ENCODE results near the gene GRIK2.
A peak's percentile ranks its signal among the peaks of the same experiment; 100 is the strongest.

GRIK2 gene

DNA sequence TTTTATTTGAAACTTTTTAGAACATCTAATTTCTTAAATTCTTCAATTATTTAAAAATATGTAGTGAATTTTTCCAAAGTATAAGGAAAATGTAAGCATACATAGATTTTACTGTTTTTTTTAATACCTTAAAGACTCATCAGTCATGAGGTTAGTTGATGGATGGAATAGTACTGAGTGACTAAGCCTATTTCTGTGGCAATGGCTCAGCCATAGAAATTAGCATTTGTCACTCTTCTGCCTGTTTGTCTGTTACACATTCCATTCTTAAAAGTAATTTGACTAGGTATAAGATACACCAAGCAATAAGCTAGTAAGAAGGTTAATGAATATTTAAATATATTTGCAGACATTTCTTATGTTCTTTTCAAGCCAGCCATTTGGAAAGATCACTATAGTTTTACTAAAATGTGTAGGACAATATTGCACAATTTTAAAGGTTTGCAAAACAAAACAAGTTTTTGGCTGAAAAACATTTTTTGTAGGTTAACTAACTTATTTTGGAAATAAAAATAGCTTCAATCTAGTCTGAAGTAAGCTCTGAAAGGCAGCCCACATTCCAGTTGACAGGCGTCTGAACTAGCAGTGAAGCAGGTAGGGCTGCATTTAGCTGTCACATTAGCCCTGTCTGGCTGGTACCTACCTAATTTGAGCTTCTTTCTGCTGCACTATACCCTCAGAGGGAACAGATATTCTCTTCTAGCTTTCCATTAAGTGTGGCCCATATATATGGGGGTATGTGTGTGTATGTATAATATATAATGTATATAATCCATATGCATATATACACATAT, 385.7 kb downstream of the GRIK2 start:
- DNase-seq = no peak

DNA sequence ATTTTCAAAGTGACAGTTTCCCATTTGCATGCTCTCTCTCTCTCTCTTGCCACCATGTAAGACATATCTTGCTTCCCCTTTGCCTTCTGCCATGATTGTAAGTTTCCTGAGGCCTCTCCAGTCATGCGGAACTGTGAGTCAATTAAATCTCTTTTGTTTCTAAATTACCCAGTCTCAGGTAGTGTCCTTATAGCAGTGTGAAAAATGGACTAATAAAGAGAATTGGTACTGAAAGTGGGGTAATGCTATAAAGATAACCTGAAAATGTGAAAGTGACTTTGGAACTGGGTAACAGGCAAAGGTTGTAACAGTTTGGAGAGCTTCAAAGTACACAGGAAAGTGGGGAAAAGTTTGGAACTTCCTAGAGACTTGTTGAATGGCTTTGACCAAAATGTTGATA, 389.8 kb downstream of the GRIK2 start:
- no peak for DNase-seq

DNA sequence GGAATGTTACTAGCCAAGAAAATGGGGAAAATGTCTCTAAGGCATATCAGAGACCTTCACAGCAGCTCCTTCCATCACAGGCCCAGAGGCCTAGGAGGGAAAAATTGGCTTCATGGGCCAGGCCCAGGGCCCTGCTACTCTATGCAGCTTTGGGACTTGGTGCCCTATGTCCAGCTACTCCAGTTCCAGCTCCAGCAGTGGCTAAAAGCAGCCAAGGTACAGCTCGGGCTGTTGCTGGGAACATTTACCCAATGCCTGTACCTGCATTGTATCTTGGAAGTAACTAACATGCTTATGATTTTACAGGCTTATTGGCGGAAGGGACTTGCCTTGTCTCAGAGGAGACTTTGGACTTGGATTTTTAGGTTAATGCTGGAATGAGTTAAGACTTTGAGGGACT, 390.6 kb downstream of the GRIK2 start:
- no peak for DNase-seq

DNA sequence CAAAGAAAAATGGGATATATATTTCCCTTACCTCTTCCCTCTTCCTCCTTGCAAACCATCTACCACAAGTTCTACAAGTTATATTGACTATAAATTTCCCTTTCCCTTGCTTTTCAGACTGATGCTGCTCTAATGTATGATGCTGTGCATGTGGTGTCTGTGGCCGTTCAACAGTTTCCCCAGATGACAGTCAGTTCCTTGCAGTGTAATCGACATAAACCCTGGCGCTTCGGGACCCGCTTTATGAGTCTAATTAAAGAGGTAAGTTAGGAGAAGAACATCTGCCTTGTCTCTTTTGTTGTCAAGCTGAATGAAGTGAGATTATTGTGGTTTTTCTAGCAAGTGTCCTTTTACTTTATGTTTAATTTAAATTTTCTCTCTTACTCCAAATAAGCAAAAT, 406.0 kb downstream of the GRIK2 start:
- no peak for DNase-seq

DNA sequence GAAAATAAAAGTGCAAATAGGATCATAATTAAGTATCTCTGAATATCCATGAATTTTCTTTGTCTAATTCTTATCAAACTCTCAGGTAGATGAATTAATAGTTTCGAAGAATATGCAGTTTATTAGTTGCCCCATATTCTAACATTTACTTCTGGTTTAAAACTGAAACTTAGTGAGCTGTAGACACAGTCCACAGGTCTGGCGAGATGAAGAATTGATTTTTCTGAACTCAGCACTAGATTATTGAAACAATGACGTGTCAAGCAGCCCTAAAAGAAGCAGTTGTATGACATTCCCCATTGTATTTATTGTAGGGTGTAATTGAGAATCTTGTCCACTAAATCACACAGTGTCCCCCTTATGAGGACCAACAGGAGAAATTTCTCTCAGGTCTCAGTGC, 407.1 kb downstream of the GRIK2 start:
- DNase-seq = no peak

DNA sequence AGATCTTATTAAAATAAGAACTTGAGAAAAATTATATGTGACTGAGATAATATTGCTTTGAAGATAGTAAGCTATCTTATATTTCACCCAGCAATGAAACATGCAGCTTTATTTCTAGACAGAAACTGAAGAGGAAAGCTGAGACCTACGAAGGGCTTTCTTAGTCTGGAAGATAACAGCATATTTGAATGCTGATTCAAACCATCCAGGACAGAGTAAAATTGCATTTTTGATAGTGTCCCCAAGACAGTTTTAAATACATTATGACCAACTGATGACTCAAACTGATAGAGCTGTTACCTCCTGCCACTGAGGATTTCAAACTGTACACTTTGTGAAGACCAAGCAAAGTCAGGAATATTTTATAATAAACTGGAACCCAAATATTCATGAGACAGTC, 409.6 kb downstream of the GRIK2 start:
- no peak for DNase-seq

DNA sequence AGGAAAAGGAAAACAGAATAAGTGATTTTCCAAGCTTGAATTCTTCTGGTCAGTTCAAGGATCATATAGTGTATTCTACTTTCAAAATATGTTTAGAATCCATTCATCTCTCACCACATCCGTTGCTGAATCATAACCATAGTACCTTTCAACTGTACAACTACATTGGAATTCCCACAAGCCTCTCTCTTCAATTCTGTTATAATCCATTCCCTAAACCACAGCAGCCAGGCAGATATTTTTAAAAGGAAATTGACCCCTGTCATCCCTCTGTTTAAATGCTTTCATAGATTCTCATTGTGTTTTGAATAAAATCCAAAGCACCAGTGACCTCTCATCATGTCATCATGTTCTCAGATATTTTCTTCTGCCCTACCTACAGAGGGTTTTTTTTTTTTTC, 412.7 kb downstream of the GRIK2 start:
- no peak for DNase-seq

DNA sequence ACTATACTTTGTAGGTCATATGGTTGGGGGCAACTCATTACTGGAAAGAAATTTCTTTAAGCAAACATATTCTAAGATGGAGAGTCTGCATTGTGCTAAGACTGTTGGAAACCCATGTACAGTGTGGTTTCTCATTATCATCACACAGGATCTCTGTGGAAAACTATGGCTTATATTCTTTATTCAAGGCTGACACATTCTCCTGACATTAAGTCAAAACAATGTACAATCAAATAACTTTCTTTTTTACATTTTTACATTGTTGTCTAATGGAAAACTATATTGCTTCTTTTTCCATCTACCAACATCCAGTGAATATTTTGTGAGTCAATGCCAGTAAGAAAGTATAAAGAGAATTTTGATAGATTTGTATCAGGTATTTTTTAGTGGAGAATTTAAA, 417.6 kb downstream of the GRIK2 start:
- DNase-seq = no peak

DNA sequence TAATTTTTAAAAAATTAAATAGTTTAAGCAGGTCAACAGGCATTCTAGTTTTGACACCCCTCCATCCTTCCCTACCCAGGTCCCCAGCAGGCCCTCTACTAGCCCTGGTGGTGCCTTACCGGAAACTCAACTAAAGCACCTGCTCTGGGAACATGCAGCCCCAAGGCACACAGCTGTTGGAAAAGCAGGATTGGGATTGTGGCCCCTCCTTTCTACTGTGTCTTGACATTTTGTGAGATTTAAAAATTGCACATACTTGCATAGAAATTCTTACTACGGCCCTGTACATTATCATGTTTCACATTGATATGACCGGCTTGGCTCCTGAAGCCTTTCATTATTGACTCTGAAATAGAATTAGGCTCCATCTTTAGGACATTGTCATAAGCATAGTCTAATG, 423.2 kb downstream of the GRIK2 start:
- DNase-seq = no peak

DNA sequence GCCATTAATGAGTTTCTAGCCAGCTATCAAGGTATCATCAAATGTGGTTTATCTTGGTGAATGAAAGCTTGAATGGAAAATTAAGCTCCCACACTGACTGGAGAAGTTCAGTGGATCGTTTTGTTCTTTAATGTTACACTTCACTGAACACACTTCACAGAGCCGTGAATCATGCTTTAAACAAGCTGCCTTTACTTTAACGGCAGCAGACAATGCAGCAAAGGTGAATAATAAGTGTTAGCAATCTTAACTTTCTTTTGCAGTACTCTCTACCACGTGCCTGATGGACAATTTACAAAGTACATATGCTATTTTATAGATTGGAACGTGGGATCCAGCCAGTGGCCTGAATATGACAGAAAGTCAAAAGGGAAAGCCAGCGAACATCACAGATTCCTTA, 424.5 kb downstream of the GRIK2 start:
- no peak for DNase-seq

DNA sequence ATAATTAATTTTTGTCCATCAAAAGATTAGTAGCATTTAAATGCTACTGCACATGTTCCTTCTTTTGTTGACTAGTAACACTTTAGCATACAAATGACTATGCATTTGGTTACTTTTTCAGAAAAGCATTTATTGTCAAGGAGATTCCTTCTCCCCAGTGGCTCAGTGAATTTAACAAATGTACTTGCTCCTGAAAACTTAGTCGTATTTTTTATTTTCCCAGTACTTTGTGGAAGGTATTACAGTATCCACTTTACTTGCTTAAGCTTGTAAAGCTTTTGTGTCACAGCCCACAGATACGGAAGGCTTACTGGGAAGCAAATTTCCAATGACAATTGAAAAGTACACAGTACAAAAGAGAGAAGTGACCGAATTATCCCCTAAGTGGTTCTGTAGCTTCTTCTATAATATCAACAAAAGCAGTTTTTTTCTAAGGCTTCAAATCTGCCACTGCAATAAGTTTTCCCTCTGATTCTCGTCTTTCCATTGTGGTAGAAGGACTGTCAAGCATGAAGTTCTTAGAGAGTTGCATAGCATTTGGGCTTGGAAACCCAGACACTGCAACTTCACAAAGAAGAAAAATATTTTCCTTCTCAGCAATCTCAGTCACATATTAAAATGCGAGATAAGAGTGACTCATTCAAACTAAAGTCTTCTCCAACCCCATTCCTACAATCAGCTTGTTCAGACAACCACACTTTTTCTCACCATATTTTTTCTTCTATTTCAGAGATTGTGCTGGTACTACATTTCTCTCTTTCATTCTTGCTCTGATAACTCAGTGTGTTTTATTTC, 431.2 kb downstream of the GRIK2 start:
- DNase-seq = no peak

DNA sequence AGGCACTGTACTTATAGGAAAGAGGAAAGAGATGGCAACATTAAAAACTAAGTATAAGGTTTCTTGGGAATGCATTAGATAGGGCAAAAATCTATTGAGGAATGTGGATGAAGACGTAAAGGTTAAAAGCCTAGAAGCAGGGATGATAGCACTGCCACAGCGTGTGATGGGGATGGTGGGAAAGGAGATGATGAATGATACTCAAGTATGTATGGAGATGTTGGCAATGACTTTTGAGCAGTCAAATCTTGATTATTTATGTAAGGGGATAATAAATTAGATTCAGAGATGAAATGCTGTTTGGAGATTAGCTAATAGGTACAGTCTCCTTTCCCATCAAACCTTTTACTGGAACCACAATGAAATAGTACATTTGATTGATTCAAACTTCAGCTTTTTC, 432.8 kb downstream of the GRIK2 start:
- no peak for DNase-seq

DNA sequence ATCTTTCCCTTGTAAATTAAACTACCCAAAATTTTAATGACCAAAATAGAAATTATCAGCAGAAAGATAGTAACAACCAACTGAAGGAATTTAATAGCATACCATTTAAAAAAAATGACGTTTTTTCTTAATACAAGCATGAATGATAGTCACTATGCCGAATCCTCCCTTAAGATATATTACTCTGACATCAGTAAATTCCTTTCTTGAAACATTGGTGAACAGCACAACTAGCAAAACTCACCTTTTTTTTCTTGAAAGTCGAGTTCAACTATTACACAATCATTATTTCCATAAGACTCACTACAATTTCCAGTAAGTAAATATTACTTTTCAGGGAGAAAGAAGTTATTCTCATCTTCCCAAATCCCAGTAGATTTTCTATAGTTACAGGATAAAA, 433.2 kb downstream of the GRIK2 start:
- no peak for DNase-seq

DNA sequence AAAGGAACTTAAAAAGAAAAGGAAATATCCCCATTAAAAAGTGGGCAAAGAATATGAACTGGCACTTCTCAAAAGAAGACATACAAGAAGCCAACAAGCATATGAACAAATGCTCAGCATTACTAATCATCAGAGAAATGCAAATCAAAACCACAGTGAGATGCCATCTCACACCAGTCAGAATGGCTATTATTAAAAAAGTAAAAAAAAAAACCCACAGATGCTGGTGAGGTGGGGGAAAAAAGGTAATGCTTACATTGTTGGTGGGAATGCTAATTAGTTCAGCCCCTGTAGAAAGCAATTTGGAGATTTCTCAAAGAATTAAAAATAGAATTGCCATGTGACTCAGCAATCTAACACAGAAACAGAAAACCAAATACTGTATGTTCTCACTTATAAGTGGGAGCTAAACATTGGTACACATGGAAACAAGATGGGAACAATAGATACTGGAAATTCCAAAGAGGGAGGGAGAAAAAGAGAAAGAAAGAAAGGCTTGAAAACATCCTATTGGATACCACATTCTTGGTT, 437.1 kb downstream of the GRIK2 start:
- DNase-seq = no peak

DNA sequence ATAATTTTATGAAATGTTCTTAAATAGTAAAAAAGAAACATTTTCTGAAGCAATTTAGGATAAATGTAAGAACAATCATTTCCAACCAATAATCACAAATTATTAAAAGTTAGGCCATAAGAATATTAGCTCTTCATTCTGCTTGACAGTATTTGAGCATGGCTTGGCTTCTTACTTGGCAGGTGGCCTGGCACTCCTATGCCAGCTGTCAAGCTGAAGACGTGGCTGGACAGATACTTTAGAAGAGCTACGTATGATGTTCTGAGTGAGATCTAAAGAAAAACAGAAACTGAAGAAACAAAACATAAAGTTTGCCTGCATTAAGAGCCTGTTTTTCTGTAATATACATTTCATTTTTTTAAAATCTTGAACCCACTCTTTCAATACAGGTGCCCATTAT, 438.9 kb downstream of the GRIK2 start:
- DNase-seq = no peak

DNA sequence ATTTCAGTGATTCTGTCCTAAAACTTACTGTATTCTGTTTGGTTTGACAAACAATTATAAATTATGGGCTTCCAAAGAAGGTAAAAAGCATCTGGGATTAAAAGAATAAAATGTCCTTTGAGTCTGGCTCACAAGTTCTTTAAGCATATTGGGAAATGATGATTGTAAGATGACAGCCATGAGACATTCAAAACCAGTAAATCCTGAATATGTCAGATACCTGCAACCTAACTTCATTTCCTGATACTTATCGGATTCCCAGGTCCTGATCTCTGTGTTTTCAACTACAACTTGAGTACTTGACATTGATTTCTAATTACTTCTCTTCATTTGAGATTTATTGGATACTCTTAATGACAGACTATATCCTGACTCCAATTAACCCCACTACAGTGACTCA, 446.6 kb downstream of the GRIK2 start:
- no peak for DNase-seq

DNA sequence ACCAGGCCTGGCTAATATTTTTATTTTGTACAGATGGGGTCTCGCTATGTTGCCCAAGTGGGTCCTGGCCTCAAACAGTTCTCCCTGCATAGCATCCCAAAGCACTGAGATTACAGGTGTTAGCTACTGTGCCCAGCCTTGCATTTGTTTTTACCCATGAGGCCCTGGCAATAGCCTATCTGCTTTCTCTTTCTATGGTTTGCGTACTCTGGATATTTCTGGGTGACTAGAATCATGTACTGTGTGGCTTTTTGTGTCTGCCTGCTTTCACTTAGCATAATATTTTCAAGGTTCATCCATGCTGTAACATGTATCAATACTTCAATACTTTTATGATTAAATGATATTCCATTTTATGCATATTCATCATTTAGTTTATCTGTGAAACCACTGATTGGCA, 451.7 kb downstream of the GRIK2 start:
- no peak for DNase-seq

DNA sequence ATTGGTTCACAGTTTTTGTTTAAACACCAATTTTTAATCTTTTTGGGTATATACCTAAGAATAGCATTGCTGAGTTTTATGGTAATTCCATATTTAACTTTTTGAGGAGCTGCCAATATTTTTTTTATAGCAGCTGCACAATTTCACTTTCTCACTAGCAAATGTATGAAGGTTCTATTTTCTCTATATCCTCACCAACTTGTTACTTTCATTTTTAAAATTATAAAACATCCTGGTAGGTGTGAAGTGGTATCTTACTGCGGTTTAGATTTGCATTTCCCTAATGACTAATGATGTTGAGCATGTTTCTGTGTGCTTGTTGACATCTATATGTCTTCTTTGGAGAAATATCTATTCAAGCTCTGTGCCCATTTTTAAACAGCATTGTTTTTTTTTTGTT, 452.1 kb downstream of the GRIK2 start:
- DNase-seq = no peak

DNA sequence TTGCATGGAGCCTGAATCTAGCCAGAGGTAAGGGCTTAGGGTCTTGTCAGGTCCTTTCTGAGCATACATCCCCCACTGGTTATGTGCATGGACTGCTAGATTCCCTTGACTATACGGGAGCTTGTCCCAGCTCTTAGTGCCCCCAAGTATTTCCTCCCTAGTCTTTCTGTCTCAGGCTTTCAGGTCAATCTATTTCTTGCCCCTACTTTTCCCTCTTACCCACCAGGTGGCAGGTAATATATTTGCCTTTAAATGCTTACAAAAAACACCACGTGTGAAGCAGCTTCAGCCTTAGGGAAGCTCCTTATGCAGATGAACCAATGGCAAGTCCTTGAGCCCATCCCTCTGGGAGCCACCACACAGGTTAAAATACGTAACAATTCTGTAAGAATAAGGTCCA, 454.2 kb downstream of the GRIK2 start:
- no peak for DNase-seq

DNA sequence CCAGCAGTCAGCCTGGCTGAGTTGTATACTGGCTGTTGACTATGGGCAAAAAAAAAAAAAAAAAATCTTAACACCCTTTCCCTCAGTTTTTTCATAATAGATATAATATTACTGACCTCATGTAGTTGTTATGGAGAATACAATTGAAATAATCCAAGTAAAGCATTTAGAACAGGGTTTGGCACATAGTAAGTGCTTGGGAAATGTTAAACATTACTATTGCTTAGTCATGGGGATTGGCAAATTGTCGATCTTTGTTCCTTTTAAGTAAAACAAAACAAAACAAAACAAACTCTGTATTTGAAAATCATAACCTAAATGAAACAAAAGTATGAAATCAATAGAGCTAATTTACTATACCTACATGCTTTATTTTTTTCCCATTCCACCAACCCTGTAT, 458.4 kb downstream of the GRIK2 start:
- no peak for DNase-seq

DNA sequence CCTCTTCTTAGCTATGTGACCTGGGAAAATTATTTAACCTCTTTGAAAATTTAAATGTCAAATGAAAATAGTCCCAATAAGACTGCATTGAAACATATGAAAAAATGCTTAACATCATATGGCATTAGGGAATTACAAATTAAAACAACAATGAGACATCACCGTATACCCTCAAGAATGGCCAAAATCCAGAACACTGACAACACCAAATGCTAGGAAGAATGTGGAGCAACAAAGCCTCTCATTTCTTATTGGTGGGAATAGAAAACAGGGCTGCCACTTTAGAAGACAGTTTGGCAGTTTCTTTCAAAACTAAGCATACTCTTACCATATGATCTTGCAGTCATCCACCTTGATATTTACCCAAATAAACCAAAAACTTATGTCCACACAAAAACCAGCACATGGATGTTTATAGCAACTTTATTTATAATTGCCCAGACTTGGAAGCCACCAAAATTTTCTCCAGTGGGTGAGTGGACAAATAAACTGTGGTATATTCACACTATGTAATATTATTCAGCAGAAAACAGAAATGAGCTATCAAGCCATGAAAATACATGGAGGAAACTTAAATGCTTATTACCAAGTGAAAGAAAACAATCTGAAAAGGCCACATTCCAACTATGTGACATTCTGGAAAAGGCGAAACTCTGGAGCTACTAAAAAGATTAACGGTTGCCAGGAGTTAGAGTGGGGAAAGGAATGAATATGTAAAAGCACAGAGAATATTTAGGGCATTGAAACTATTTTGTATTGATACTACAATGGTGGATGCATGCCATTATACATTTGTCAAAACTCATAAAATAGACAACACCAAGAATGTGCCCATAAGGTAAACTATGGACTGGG, 459.9 kb downstream of the GRIK2 start:
- DNase-seq = no peak

DNA sequence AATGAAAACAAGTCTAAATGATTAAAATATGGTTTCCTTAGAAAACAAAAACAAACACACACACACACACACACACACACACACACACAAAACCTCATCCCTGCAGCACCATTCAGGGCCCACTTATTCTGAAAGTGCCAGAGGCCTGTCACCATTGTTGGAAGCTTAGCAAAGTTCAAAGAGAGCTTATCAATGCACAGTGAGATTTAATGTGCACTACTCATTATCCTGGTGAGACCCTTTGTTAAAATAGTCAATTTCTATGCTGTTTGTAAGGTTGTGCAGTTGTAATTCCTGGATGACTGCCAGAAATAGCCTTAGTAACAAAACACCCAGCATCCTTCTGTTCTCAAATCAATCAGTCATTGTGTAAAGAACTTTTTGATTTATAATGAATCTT, 482.9 kb downstream of the GRIK2 start:
- DNase-seq = peak in 1 of 56 donors; percentile 0

All from amygdala (tissue), 56 donors.